Stimulated activated CD4-positive, alpha-beta T cell treated with anti-CD3 and anti-CD28 coated beads, Interleukin-15, amount 100 ng/mL, for 1 hour (primary cell): ENCODE results near the gene DOK3.

Experiments used
- DNase-seq, 2 donors: peaks; one replicate each; pipeline ENCODE4 v3.0.0-alpha.2; 2020; ENCODE audit warnings: low read depth in 1 of 2, low spot score in 1 of 2

Gene DOK3

DNA sequence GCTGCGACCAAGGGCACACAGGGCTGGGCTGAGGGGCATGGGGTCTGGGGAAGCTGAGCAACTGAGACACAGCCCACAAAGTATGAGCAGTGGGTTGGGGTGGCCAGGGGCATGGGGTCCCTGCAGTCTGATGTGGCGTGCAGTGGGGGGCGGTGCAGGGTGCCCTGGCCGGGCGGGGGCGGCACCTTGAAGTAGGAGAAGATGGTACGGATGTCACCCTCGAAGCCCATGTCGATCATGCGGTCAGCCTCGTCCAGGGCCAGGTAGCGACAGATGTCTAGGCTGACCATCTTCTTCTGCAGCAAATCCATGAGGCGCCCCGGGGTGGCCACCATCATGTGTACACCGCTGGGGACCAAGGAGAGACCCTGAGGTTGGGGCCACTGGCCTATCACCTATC is 3.9 kb upstream of the DOK3 start:
- DNase-seq = no peak

DNA sequence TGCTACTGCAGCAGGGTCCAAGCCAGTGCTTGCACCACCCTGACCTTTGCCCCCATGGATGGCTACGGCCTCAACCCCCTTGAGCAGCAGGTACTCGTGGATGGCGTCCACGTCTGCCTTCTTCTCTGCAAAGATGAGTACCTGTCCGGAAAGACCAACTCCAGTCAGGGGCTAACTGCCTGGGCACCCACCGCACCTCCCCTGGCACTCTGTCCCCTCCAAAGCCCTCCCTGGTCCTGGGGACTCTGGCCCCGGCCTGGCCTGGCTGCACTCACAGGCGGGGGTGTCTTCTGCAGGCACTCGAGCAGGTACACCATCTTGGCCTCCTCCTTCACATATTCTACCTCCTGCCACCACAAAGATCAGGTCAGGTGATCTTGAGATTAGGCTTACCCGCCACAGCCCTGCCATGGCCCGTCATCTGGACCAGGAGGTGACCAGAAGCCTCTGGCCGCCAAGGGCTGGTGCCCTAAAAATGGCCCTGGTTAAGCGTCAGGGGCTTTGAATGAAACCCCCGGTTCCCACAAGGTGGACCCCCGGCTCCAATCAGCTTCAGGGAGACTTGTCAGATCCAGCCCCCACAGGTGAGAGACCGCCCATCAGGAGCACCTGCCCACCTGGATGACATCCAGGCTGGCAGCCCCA is 3.2 kb upstream of the DOK3 start:
- DNase-seq = no peak

DNA sequence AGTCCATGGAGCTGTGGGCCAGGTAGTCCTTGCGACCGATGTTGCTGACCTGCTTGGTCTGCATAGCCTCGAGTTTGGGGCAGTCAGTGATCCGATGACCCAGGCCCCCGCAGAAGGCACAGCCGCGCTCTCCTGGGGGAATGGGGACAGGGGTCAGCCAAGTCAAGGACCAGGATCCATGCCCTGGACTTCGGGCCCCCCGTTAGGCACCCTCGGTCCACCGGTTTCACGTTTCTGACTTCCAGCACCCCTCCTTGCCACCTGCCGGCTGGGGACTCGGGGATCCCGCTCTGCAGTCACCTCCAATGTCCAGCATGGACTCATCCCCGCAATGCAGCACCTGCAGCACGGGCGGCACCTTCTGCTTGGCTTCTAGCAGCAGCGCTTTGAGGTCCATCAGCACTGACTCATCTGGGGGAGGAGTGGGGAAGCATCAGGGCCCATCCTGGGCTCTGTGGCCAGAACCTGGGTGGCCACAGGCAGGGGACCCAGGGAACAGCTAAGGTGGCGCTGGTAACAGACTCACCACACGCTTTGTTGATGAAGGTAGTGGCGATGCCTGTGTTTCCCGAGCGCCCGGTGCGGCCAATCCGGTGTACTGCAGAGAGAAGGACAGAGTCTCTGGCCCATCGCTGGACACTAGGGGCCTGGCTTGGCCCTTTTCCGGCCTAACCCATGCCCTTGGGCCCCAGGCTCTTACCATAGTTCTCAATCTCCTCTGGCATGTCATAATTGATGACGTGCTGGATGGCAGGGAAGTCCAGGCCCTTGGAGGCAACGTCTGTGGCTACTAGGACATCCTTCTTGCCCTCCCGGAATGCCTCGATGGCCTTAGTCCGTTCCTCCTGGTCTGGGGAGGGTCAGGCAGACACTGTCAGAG is 2.4 kb upstream of the DOK3 start:
- DNase-seq = no peak

DNA sequence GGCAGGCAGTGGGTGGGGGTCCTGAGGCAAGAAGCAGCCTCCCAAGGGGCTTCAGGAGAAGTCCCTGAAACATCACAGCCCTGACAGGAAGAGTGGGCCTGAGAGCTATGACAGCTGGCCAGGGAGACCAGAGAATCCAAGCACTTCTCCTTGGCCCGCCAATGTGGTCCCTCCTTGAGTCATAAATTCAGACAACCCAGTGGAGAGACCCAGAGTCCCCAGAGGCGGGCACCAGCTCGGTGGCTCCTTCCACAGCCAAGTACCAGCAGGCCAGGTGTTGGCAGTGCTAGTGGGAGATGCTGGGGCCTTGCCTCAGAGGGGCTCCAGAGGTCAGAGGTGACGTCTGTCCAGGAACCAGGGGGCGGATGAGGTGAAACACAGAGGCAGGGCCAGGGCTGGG is 1.6 kb upstream of the DOK3 start:
- DNase-seq = no peak

DNA sequence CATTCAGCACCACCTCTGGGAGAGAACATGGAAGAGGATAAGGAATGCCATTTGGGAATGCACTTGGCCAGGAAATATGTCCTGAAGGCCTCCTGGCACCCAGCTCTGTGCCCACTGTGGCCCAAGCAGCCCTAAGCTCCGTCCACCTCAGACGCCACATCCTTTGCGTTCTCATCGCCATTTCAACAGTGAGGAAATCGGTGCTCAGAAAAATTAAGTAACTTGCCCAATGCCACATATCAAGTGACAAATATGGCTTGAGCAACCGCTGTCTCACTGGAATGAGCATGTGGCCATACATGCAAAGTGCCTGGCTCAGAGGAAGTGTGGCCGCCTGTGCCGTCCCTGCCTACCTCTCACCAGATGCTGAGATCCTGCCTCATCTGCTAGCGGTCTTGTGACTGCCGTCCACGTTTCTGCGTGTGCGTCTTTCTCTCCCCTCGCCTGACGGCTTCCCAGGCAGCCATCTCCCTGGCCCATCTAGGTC is 984 bp upstream of the DOK3 start:
- DNase-seq = no peak

DNA sequence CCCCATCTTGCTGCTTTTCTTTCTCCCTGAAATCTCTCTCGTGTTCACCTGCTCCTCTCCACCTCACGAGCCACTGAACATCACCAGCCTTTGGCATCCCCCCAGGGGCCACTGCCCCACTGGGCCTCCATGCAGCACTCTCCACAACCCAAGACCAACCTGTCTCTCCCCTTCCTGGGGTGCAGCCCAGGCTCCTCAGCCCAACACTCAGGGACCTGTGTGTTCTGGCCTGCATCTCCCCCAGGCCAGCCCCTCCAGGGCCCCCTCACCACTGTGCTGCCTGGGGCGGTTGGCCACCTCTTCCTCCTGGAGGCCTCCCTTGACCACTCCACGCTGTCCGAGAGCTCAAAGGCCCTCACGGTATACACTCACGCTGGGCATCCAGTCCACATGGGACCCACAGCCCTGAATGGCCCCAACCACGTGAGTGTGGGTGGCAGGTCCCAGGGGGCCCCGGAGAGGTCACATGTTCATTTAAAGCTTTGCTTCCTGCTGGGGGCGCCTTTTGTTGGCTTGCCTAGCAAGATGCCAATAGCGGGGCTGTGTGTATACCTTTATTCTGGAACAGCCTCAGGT is 453 bp upstream of the DOK3 start:
- DNase-seq = no peak

DNA sequence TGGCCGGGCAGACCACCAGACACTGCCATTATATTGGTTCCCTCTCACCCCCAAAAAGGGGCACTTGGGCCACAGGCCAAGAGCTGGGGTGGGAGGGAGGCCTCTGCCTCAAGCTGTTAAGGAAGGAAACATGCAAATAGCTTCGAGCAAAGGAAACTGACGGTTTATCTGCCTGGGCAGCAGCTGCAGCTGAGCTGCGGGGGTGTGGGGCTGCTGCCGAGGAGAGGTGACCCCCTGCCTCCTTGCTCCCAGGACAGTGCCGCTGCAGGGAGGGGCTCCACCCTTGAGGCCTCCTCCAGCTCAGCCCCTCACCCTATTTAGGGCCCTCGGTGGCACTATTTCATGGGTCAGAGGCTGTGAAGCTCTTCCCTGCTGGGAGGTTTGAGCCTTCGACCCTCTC is 789 bp downstream of the DOK3 start:
- no peak for DNase-seq

DNA sequence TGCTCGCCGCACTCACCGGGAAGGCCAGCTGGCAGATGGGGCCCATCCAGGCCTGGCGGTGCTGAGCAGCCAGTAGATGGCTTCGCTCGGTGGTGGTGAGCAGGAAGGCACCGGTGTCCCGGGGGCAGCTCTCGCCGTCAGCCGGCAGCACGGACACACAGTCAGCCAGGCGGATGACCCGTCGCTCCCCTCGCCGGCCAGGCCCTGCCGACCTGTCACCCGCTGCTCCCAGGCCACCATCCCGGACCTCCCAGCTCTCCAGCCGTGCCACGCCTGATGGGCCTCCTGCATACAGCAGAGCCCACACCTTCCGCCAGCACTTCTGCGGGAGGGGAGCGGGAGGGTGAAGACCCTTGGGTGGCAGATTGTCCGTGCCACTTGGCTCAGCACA is 1.4 kb downstream of the DOK3 start:
- no peak for DNase-seq

DNA sequence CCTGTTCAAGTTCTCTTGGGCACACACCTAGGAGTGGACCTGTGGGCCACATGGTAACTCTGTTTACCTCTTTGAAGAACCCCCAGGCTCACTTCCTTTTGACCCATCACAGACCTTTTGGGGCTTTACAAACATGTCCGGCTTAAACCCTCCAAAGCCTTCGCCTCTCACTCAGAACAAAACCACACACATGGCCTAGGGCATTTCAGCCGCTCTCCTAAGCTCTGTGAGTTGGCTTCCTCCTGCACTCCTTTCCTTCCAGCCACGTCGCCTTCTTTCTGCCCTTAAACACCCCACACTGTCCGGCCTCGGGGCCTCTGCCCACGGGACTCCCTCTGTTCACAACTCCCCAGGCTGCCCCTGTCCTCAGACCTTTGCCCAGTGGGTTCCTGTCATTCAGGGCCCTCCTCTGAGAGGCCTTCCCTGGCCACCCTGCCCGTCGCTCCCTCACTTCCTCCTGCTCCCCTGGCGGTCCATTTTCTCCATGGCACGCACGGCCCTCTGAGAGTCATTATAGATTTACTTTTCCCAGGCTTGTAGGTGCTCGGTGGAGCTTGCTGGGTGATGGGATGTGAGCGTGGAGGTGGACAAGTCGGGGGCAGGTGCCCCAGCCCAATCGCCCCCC is 1.9 kb downstream of the DOK3 start:
- no peak for DNase-seq

DNA sequence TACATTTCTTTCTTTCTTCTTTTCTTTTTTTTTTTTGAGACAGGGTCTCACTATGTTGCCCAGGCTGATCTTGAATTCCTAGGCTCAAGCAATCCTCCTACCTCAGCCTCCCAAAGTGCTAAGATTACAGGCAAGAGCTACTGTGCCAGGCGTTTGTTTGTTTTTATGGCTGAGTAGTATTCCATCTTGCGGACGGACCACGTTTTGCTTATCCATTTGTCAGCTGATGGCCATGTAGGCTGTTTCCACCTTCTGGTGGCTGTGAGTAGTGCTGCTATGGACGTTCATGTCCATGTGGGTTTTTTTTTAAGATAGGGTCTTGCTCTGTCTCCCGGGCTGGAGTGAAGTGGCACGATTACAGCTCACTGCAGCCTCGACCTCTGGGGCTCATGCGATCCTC is 2.5 kb downstream of the DOK3 start:
- DNase-seq = no peak

DNA sequence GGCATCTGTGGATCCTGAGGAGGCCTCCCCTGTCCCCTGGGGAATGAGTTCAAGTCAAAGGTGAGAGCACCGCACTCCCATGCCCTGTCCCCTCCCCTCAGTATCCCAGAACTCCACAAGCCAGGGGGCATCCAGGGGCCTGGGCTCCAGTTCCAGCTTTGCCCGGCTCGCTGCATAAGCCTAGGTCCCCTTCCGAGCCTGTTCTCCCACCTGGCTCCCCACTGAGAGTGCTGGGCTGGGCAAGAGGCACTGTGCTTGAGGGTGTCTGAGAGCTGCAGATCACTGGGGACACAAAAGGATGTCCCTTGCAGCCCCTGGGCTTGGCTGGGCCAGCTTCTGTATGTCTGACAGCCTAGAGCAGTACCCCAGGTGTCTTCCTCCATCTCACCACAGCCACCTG is 4.6 kb downstream of the DOK3 start:
- no peak for DNase-seq

DNA sequence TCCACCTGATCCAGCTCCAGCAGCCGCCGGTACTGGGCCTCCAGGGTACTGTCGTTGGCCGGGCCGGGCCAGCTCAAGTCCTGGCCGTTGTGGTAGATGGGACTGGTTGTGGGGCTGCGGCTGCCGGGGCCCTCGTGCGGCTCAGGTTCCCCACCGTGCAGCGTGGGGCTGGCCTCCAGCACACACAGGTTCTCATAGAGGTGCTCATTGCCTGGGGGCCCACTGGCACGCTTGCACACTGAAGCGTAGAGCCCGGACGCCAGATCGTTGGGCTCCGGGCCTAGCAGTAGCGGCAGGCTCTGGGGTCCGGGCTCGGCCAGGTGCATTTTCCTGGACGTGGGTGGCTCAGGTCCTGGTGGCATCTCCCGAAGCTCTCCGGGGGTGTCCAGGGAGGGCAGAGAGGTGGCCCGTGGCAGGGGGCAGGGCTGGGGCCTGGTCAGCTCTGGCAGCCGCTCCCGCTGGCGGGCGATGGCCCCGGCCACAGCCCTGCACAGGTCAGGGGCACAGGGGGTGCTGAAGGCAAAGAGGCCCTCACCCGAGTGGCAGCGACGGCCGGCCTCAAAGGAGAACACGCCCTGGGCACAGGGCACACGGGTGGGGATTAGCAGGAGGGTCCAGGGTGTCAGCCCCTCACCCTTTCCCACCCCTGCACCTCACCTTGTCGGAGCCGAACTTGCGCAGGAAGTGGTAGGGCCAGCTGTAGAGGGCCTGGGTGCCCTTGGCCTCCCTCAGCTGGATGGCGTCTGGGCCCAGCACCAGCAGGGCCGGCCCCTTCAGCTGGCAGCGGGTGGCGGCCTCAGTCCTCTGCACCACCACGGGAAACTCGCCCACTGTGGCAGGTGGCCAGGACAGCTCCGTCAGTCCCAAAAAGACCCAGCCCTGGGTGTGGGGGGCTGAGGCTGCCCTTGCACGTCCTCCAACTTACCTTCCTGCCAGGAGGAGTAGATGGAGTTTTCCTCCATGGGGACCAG is 5.3 kb downstream of the DOK3 start:
- DNase-seq = no peak

DNA sequence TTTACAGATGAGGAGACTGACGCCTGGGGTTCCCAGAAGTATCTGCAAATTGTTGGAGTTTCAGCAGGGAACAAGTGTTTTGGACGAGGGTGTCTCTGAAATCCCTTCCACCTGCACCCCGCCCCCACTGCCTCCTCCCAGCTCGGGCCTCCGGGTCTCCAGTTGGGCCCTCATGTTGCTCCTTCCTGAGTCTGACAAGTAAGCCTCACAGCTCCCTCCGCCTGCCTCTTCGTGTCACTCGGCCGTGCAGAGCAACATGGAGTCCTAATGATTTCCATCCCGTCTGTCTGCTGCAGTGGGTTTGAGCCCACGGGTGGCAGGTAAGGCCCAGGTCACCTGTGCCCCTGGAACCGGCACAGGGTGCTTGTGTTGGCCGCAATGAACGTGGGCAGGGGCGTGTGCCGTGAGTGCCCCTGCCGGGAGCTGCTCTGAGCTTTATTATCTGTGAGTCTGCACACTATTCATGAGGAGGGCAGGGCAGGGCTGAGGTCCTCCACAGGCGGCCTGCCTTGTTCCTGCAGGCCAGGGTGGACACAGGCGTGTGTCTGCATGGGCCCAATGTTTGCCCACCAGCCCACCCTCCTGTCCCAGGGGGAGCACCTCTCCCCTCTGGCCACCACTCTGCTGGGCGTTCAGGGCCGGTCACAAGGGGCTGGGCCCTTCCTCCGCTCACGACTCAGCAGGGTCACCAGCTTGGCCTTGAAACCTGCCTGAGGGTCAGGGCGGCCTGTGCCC is 6.1 kb downstream of the DOK3 start:
- no peak for DNase-seq

DNA sequence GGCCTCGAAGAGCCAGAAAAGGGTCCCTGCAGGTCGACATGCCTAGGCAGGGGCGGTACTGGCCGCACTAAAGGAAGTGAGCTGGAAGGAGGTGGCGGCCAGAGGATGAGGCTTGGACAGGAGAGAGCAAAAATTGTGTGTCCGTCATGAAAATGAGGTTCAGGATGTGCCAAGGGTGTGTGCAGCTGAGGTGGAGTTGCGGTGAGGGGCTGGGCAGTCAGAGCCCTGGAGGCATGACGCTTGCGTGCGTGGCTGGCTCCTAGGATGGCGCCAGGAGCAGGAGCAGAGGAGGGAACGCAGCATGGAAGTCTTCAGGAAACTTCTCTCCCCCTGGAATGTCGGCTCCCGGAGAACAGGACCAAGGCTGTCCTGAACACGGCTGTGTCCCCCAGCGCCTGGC is 6.7 kb downstream of the DOK3 start:
- DNase-seq = no peak

DNA sequence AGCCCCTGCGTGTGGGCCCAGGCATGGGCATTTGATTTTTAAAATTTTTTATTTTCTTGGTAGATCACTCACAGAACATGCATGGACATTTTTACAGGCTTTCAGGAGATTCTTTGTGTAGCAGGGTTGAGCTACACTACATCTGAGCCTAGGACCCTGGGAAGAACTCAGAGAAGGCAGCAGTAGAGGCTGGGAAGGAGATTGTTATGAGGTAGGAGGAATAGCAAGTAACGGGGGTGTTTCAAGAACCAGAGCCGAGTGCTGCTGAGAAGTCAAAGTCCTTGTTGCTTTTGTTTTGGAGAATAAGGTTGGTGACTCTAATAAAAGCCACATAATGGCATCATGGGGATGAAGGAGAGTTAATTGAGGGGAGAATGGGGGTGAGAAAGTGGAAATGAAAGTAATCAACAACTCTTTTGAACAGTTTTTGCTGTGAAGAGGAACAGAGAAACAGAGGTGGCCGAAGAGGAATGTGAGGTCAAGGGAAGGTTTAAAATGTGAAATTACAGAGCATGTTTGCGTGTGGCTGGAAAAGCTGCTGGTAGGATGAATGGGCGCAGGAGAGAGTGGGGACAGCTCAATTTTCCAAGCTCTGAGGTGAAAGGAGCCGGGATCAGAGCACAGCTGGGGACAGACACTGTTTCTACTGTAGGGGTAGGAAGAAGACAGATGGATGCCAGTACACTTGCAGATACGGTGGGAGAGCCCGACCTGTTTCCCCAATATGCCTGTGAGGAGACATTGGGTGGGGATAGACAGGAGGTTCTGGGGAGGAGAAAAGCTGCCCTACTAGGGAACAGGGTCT is 7.5 kb downstream of the DOK3 start:
- DNase-seq = no peak

DNA sequence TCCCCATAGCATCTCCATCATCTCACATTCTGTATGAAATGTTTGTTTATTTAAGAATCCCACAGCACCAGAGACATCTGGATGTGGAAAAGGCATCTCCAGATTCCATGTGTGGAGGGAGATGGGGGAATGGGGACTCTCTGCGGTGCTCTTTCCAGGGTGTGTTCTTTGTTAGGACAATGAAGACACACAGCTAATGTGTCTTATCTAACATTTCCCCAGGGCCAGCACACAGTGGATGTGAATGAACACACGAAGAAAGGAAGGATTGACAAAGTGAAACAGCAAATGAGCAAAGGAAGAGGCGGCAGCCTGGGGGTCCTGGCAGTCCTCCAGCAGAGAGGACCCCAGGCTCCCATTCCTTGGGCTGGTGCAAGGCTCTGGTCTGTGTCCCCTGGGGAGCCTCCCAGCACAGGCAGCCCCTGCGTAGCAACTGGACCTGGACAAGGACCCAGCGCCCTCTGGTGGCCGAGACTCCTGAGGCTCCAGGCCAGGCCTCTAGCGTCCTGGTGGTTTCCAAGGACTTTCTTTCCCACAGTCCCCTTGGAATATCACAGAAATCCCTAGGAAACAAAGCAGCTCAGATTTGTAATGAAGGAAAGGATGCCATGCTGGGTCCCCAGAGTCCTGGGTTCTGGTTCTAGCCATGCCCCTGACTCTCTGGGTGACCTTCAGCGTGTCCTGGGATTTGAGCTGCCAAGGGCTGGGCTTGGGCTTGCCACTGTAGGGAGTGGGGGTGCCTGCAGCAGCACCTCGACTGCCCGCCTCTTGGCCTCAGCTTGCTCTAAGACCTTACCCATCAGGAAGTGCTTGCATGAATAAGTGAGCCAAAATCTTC is 8.7 kb downstream of the DOK3 start:
- DNase-seq = peak; percentile 69 to 79

DNA sequence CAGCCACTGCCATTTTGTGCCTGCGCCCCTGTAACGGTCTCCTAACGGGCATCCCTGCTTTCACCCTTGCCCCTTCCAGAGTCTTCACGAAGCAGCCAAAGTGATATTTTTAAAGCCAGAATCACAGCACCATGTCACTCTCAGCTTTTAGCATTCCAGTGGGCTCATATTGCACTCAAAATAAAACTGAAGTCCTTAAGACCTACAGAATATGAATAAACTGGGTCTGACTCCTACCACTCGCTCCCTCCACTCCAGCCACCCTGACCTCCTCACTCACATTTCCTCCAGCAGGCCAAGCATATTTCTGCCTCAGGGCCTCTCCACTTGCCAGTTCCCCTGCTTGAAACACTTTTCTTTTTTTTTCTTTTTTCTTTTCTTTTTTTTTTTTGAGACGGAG is 9.8 kb downstream of the DOK3 start:
- no peak for DNase-seq

DNA sequence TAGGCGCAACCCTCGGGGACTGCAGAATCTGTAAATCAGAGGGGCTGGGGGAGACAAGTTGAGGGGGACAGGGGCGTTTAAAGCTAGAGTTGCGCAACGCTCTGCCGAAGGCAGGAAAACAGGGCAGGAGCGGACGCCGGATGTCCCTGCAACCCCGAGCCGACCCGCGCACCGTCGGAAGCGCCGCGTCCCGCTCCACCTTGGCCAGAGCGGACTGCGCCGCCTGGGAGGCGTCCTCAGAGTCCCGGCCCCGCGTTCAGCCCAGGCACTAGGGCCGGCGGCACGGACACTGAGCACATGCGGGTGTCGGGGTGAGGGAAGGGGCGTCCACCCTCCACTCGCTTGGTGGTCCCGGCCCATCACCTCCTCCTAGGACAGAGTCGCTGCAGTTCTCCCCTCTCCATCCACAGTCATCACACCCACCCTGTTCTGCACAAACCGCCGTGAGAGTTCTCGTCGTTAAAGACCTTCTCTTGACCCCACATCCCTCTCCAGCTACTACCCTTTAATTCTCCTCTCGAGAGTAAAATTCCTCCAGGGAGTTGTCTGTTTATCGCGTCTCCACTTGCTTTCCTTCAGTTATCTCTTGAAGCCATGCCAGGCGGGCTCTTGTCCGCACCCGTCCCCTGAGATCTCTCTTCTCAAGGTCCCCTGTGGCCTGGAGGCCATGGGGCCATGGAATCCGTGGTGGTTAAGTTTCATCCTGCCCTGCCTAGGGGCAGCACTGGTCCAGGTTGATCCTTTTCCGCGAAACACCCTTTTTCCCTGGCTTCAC is 11.4 kb downstream of the DOK3 start:
- no peak for DNase-seq
